ENCODE measurements around the gene DHPS. TPM values are rescaled to one million over a fixed set of nuclear protein-coding genes. Genes with fewer than 3 reads are reported as not detected.

The DHPS gene
- total and polyA plus RNA-seq, 2 donors (not counting 1 experiment from before 2014, with no cell fraction given): 187 to 204 TPM

DNA sequence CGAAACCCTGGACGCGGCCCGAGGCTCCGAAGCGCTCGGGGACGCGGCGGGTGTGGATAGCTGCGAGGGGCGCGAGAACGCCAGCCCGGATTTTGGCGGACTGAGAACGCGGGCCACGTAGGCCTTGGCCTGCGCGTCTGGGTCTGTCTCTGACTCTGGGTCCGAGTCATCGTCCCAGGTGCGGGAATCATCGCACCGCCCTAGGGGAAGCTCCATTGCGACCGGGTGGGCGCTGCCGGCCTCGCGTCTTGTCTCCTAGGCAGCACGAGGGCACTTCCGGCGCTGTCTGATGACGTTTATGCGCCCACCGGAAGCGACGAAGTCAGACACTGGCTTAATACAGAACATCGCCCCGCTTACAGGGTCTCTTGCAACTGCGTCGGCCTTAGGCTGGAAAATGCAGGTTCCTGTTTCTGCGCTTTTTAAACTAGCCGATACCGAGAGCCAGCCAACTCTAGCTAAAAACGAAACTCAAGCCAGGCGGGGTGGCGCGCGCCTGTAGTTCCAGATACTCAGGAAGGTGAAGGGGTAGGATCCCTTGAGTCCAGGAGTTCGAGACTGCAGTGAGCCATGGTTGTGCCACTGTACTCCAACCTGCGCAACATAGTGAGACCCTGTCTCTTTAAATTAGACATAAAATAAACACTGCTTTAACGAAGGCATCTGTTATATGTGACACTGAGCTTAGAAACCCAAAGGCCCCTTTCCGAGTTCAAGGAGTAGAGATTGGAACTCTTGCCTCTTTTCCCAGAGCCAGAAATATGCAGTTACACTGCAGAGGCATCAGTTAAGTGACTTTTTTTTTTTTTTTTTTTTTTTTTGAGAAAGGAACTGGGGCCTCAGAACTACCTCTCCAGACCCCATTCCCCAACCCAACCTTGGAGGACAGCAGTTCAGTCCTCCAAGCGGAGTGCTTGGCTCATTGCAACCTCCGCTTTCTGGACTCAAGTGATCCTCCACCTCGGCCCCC lies 15.0 kb upstream of the DHPS start, which contains the start of gene FBXW9:
Gene FBXW9, minus strand, starts transcription at position 266 of the 970 bp plus-strand sequence. Its CDS starts 50 bp downstream, at position 216.
- 5% methylated on average over 56 of the region's 59 CpGs for WGBS (ENCODE audit: insufficient coverage)
- TF ChIP-seq EZH2 (IDR thresholded peaks at IDR 0.05; ENCODE audit: borderline replicate concordance, insufficient read depth, low read depth, low read length, poor library complexity, severe bottlenecking): no peak
- TF ChIP-seq, protein P1, sequence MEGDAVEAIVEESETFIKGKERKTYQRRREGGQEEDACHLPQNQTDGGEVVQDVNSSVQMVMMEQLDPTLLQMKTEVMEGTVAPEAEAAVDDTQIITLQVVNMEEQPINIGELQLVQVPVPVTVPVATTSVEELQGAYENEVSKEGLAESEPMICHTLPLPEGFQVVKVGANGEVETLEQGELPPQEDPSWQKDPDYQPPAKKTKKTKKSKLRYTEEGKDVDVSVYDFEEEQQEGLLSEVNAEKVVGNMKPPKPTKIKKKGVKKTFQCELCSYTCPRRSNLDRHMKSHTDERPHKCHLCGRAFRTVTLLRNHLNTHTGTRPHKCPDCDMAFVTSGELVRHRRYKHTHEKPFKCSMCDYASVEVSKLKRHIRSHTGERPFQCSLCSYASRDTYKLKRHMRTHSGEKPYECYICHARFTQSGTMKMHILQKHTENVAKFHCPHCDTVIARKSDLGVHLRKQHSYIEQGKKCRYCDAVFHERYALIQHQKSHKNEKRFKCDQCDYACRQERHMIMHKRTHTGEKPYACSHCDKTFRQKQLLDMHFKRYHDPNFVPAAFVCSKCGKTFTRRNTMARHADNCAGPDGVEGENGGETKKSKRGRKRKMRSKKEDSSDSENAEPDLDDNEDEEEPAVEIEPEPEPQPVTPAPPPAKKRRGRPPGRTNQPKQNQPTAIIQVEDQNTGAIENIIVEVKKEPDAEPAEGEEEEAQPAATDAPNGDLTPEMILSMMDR (IDR thresholded peaks at IDR 0.05): no peak
- Histone ChIP-seq H3K79me2 (ENCODE audit: control insufficient read depth, insufficient read depth, low read length) (no peaks in the 10 kb centered on the region), H3K36me3 (replicated peaks in 1 of 2; ENCODE audit: control extremely low read depth in 1 of 2, control insufficient read depth in 1 of 2, extremely low read depth in 1 of 2, insufficient read depth in 2 of 2, low read length in 1 of 2) (peaks cover 0 to 10% of the 10 kb centered on the region in 2 experiments), H3K9ac (ENCODE audit: low read length) (peak within 1 kb of the TSS; percentile 79), H3K4me1 (ENCODE audit: control insufficient read depth in 2 of 2, insufficient read depth in 2 of 2, low read length in 2 of 2) (peaks cover 13 to 17% of the 10 kb centered on the region in 2 donors), H3K4me2 (replicated peaks; ENCODE audit: low read depth, low read length, poor library complexity, severe bottlenecking) (peak within 1 kb of the TSS; percentile 99), H3K27me3 (replicated peaks in 1 of 4; ENCODE audit: control extremely low read depth in 1 of 4, control insufficient read depth in 3 of 4, insufficient read depth in 4 of 4, low read length in 3 of 4) (no peaks in the 10 kb centered on the region), H3K27ac (ENCODE audit: low read length in 2 of 2) (peak within 1 kb of the TSS; percentile 85 to 93), H2AFZ (ENCODE audit: insufficient read depth, low read depth, low read length, poor library complexity, severe bottlenecking) (peak within 1 kb of the TSS; percentile 90), H4K20me1 (ENCODE audit: control insufficient read depth, insufficient read depth, low read length, poor library complexity, severe bottlenecking) (no peaks in the 10 kb centered on the region), H3K9me3 (ENCODE audit: control extremely low read depth in 1 of 3, control insufficient read depth in 2 of 3, insufficient read depth in 1 of 3, low read length in 2 of 3) (no peaks in the 10 kb centered on the region), H3K4me3 (ENCODE audit: control extremely low read depth in 1 of 5, extremely low read depth in 1 of 5, insufficient read depth in 1 of 5, low read depth in 2 of 5, low read length in 4 of 5) (peak within 1 kb of the TSS; percentile 64 to 88 (median 82))
- H3K27me3 Mint-ChIP-seq: no peaks in the 10 kb centered on the region
- peak; percentile 87 for ATAC-seq (ENCODE audit: low read depth)
- ChIA-PET POLR2A (interaction anchor here (0.6 to 2.6 kb wide), 11 partner anchors 15 to 399 kb away, joined by 3 to 13 read pairs (median 4); partner anchors contain the start of genes CALR, DHPS, MAN2B1 and RTBDN), CTCF (interaction anchor here (0.5 to 3.5 kb wide), 7 partner anchors 16 to 133 kb away, joined by 3 to 16 read pairs (median 6); no protein-coding TSS in a partner anchor)
- intact Hi-C loops (cut with micrococcal nuclease): loop anchor here (1.0 to 2.0 kb wide), 5 partner anchors 15 to 1192 kb away; partner anchors contain the start of genes DHPS, GET3, TNPO2 and ZNF653
- H3K9me3 Mint-ChIP-seq (ENCODE audit: insufficient read depth): no peaks in the 10 kb centered on the region
- peak within 1 kb of the TSS; percentile 98 for H3K27ac Mint-ChIP-seq
- H3K4me3 Mint-ChIP-seq: peak within 1 kb of the TSS; percentile 94
- H3K4me1 Mint-ChIP-seq: peaks cover 10% of the 10 kb centered on the region
- DNase-seq: peak; percentile 98
